GM12878 (cell line): ENCODE data around the gene COL5A1. TPM values are rescaled to one million over a fixed set of nuclear protein-coding genes. Genes with fewer than 3 reads are reported as not detected.

Source experiments
- ATAC-seq: fragments of 200-7000 bp; cut with Tn5 transposase; 3 replicates; pipeline ENCODE4 v1.9.1; 2020; ENCODE audit warnings: mild to moderate bottlenecking, moderate library complexity
- BruUV-seq: library from RNA; stranded (reverse); fragments of 400-500 nt; replicated peaks from 2 replicates; lab custom pipeline; 2021; lab: Mats Ljungman, UMichigan
- CTCF ChIA-PET: fragments of 300-600 bp; sonication (Branson Sonifier 250); formaldehyde crosslinking; extraction: SDS; loops from one replicate; lab custom pipeline; 2021; ENCODE audit warnings: inconsistent platforms; lab: Yijun Ruan, JAX
- POLR2A ChIA-PET: fragments of 350-600 bp; formaldehyde crosslinking; extraction: SDS; loops from one replicate; lab custom pipeline; 2021; ENCODE audit warnings: inconsistent platforms; lab: Charles Lee
- RAD21 ChIA-PET: fragments of 300-600 bp; sonication (Branson Sonifier 250); formaldehyde crosslinking; loops from one replicate; lab custom pipeline; 2023; ENCODE audit warnings: antibody characterized with exemption; ENCODE audit not compliant: unreplicated experiment; lab: Charles Lee
- SMC1A ChIA-PET: fragments of 300-600 bp; sonication (Branson Sonifier 250); formaldehyde crosslinking; loops from one replicate; lab custom pipeline; 2023; ENCODE audit not compliant: unreplicated experiment, uncharacterized antibody; lab: Charles Lee
- DNase-seq: peaks from one replicate; pipeline ENCODE4 v3.0.0-alpha.2; 2011; ENCODE audit warnings: low read depth, low spot score
- FAIRE-seq: peaks from 3 replicates; lab custom pipeline; 2011; peaks lifted over from hg19 to GRCh38; lab: Jason Lieb, UNC
- H2AFZ ChIP-seq: 2 replicates; pipeline ENCODE4 v1.6.0; 2011; ENCODE audit warnings: low read depth, low read length, control low read depth; ENCODE audit not compliant: control insufficient read depth
- H3K27ac ChIP-seq: 2 replicates; pipeline ENCODE4 v1.5.1; 2011; ENCODE audit warnings: control low read depth; ENCODE audit not compliant: control insufficient read depth, insufficient read depth
- H3K27me3 ChIP-seq, 2 experiments: replicated peaks in 1 of 2; 2 replicates each; pipeline versions ENCODE4 v1.6.0 to v1.6.1; 2011; ENCODE audit warnings: low read length in 1 of 2; ENCODE audit not compliant: control insufficient read depth in 2 of 2, insufficient read depth in 2 of 2
- H3K36me3 ChIP-seq, 2 experiments: 2 replicates each; pipeline ENCODE4 v1.5.1; 2011; ENCODE audit warnings: low read length in 1 of 2; ENCODE audit not compliant: control insufficient read depth in 2 of 2, insufficient read depth in 2 of 2
- H3K4me1 ChIP-seq: 2 replicates; pipeline ENCODE4 v1.6.1; 2011; ENCODE audit warnings: mild to moderate bottlenecking, low read length, moderate library complexity, mixed read lengths; ENCODE audit not compliant: control insufficient read depth, insufficient read depth
- H3K4me2 ChIP-seq: 2 replicates; pipeline ENCODE4 v1.6.0; 2011; ENCODE audit warnings: control low read depth; ENCODE audit not compliant: control insufficient read depth, insufficient read depth
- H3K4me3 ChIP-seq: fragments of 200-600 bp; sonication (generic); 2 replicates; pipeline ENCODE4 v1.5.1; 2016
- H3K79me2 ChIP-seq: 2 replicates; pipeline ENCODE4 v1.6.0; 2011; ENCODE audit warnings: low read length; ENCODE audit not compliant: control insufficient read depth, insufficient read depth
- H3K9ac ChIP-seq: 2 replicates; pipeline ENCODE4 v1.8.0; 2011; ENCODE audit warnings: low read length, control low read depth, mixed read lengths; ENCODE audit not compliant: control insufficient read depth, insufficient read depth
- H3K9me3 ChIP-seq: replicated peaks from 3 replicates; pipeline ENCODE4 v1.5.1; 2011; ENCODE audit warnings: mild to moderate bottlenecking, low read length; ENCODE audit not compliant: control insufficient read depth, insufficient read depth
- H4K20me1 ChIP-seq: 2 replicates; pipeline ENCODE4 v1.6.0; 2011; ENCODE audit not compliant: control insufficient read depth, insufficient read depth
- CBFB ChIP-seq: IDR thresholded peaks from 2 replicates; pipeline ENCODE4 v1.6.1; 2016; ENCODE audit warnings: antibody characterized with exemption, low read depth
- LARP7 ChIP-seq: fragments of 450-650 bp; IDR thresholded peaks from 2 replicates; pipeline ENCODE4 v1.6.1; 2017; ENCODE audit warnings: mild to moderate bottlenecking
- MYB ChIP-seq: fragments of 150-350 bp; IDR thresholded peaks from 2 replicates; pipeline ENCODE4 v1.6.1; 2014; ENCODE audit warnings: mild to moderate bottlenecking, low read depth, low read length, borderline replicate concordance
- NFXL1 ChIP-seq: fragments of 450-650 bp; IDR thresholded peaks from 2 replicates; pipeline ENCODE4 v1.6.1; 2017; ENCODE audit warnings: antibody characterized with exemption, mild to moderate bottlenecking, borderline replicate concordance
- NFYA ChIP-seq: IDR thresholded peaks from 2 replicates; pipeline ENCODE4 v1.6.1; 2011; ENCODE audit warnings: low read depth, mild to moderate bottlenecking, low read length, improper control_type of control experiment, borderline replicate concordance
- NR2C1 ChIP-seq: fragments of 450-650 bp; IDR thresholded peaks from 2 replicates; pipeline ENCODE4 v1.6.1; 2017; ENCODE audit warnings: antibody characterized with exemption, mild to moderate bottlenecking, moderate library complexity
- PAX8 ChIP-seq: fragments of 450-650 bp; IDR thresholded peaks from 2 replicates; pipeline ENCODE4 v1.6.1; 2017; ENCODE audit warnings: mild to moderate bottlenecking, moderate library complexity
- TBL1XR1 ChIP-seq: IDR thresholded peaks from 2 replicates; pipeline ENCODE4 v1.6.1; 2012; ENCODE audit warnings: low read depth, low read length, improper control_type of control experiment
- ZBED1 ChIP-seq: IDR thresholded peaks from 2 replicates; pipeline ENCODE4 v1.6.1; 2016; ENCODE audit warnings: borderline replicate concordance
- WGBS: methylation state at CpG from one replicate; pipeline ENCODE4 v1.1.6; 2016; ENCODE audit warnings: low lambda C conversion rate; ENCODE audit not compliant: insufficient replicate concordance, insufficient coverage; ENCODE audit errors: missing lambda C conversion rate; 5-methylcytosine and 5-hydroxymethylcytosine counted together
- in situ Hi-C: fragments of 300-500 bp; cut with MboI; formaldehyde crosslinking; loops from 9 replicates; pipeline ENCODE4 v1.14.3; 2018; ENCODE audit warnings: mixed read lengths
- intact Hi-C: fragments of 100-400 bp; cut with micrococcal nuclease; formaldehyde crosslinking; loops from one replicate; pipeline ENCODE4 v1.14.2; 2022; ENCODE audit not compliant: unreplicated experiment
- polyA plus RNA-seq, 11 experiments: library from polyadenylated mRNA; depleted of rRNA in 4 of 11; unstranded in 6 of 11; stranded (reverse) in 5 of 11; fragments of >200 nt; fragmentation: Nextera tagmentation in 4 of 11; fragmentation: Illumina TruSeq in 1 of 11; extraction: Ambion mirVana in 4 of 11; extraction: Trizol in 1 of 11; gene quantifications; 1 replicate in 1 of 11; 2 replicates in 10 of 11; pipeline versions ENCODE4 v1.2.1 to v1.2.3, GENCODE V29; 2011 to 2016; ENCODE audit warnings: inconsistent platforms in 2 of 11, missing spikeins in 2 of 11, low read depth in 1 of 11
- total RNA-seq, 4 experiments: library from RNA; depleted of rRNA in 3 of 4; stranded (reverse); fragments of >200 nt in 3 of 4; fragmentation: Illumina TruSeq in 1 of 4; extraction: Trizol in 1 of 4; gene quantifications; 2 replicates each; pipeline versions ENCODE4 v1.2.1 to v1.2.3, GENCODE V29; 2013 to 2021
- TF ChIP-seq, protein P1 (sequence below): fragments of 450-650 bp; IDR thresholded peaks from 2 replicates; pipeline ENCODE4 v1.6.1; 2016; ENCODE audit warnings: mild to moderate bottlenecking, moderate library complexity, borderline replicate concordance

The COL5A1 gene
- total and polyA plus RNA-seq, 10 of the 15 experiments (the other 5 are each of a cell fraction or from before 2014, with no cell fraction given), result under 0.01 to 0.15 (median 0.13) TPM; not detected in 4

DNA sequence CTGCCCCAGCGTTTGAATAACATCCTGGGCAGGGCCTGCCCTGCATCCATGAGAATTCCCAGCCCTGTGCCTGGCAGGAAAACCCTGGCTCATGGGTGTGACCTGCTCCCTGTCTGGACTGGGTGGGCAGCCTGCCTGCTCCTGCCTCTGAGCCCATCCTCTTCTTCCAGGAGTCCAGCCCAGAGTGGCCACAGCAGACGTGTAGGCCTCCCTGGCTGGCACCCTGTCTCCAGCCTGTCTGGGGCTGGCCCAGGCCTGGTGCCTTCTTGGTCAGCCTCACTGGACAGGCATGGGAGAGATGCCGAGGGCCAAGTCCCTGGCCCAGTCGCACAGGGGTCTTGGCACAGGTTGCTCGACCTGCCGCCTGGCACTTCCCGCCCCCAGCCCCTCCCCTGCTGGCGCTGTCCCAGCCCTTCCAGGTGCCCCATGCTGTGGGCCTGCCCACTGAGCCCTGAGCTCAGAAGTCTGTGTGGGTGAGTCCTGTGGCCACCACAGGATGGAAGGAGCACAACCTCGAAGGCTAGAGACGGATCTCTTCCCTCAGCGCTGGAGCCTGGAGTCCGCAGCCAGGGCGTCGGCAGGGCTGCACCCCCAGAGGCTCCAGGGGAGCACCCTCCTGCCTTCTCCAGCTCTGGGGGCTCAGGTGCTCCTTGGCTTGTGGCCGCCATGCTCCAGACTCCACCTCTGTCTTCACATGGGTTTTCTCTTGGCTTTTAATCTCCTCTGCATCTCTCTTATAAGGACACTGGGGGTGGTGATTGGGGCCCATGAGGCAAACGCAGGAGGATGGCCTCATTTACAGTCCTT, 11.8 kb upstream of the COL5A1 start:
- intact Hi-C loops, result no loop called here
- H3K27ac ChIP-seq, result no peak overlapping the region
- no peak overlapping the region for H2AFZ ChIP-seq
- no peaks in the 10 kb centered on the region for H3K36me3 ChIP-seq
- H3K27me3 ChIP-seq, result no peaks in the 10 kb centered on the region; a peak in 1 of 4 replicates
- ChIA-PET RAD21 (no interaction called here), POLR2A (no interaction called here), CTCF (no interaction called here), SMC1A (no interaction called here)
- FAIRE-seq (no peak), ATAC-seq (no peak), DNase-seq (no peak)
- WGBS, result 50% methylated on average over 16 of the region's 16 CpGs
- no peak overlapping the region for H3K4me3 ChIP-seq
- H3K9ac ChIP-seq, result no peak overlapping the region
- BruUV-seq, result no TSS peak
- no peaks in the 10 kb centered on the region for H4K20me1 ChIP-seq
- in situ Hi-C loops, result no loop called here
- no peaks in the 10 kb centered on the region for H3K9me3 ChIP-seq
- H3K4me2 ChIP-seq, result no peak overlapping the region
- no peaks in the 10 kb centered on the region for H3K4me1 ChIP-seq
- no peaks in the 10 kb centered on the region for H3K79me2 ChIP-seq
- TF ChIP-seq TBL1XR1 (no peak), NFYA (no peak), MYB (no peak), ZBED1 (no peak), NFXL1 (no peak), NR2C1 (no peak)

DNA sequence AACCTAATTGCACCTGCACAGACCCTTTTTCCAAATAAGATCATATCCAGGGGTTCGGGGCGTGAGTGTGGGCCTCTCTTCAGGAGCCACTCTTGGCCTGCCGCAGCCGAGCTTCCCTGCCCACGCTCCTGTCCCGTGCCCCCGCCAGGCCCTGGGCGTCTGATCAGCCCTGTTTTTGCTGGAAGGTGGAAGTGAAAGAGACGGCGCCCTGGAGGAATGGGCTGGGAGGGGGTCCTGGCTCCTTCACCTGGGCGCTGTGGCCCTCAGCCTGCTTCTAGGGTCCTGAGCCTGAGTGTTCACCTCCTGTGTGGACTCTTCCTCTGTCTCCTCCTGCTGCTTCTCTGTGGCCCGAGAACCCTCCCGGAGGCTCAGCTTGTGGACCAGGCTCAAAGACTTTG, 11.2 kb upstream of the COL5A1 start:
- no peaks in the 10 kb centered on the region for H4K20me1 ChIP-seq
- RAD21 ChIA-PET, result no interaction called here
- POLR2A ChIA-PET, result no interaction called here
- H3K4me3 ChIP-seq, result no peak overlapping the region
- H2AFZ ChIP-seq, result no peak overlapping the region
- no peaks in the 10 kb centered on the region for H3K36me3 ChIP-seq
- BruUV-seq, result no TSS peak
- H3K79me2 ChIP-seq, result no peaks in the 10 kb centered on the region
- CTCF ChIA-PET, result no interaction called here
- no peaks in the 10 kb centered on the region for H3K9me3 ChIP-seq
- H3K27ac ChIP-seq, result no peak overlapping the region
- in situ Hi-C loops, result no loop called here
- FAIRE-seq (no peak), DNase-seq (no peak), ATAC-seq (no peak)
- no peaks in the 10 kb centered on the region; a peak in 1 of 4 replicates for H3K27me3 ChIP-seq
- H3K9ac ChIP-seq, result no peak overlapping the region
- intact Hi-C loops, result no loop called here
- SMC1A ChIA-PET, result no interaction called here
- no peak overlapping the region for H3K4me2 ChIP-seq
- H3K4me1 ChIP-seq, result no peaks in the 10 kb centered on the region
- 48% methylated on average over 13 of the region's 13 CpGs for WGBS
- TF ChIP-seq CBFB (no peak), LARP7 (no peak), PAX8 (no peak)
- TF ChIP-seq, protein P1, sequence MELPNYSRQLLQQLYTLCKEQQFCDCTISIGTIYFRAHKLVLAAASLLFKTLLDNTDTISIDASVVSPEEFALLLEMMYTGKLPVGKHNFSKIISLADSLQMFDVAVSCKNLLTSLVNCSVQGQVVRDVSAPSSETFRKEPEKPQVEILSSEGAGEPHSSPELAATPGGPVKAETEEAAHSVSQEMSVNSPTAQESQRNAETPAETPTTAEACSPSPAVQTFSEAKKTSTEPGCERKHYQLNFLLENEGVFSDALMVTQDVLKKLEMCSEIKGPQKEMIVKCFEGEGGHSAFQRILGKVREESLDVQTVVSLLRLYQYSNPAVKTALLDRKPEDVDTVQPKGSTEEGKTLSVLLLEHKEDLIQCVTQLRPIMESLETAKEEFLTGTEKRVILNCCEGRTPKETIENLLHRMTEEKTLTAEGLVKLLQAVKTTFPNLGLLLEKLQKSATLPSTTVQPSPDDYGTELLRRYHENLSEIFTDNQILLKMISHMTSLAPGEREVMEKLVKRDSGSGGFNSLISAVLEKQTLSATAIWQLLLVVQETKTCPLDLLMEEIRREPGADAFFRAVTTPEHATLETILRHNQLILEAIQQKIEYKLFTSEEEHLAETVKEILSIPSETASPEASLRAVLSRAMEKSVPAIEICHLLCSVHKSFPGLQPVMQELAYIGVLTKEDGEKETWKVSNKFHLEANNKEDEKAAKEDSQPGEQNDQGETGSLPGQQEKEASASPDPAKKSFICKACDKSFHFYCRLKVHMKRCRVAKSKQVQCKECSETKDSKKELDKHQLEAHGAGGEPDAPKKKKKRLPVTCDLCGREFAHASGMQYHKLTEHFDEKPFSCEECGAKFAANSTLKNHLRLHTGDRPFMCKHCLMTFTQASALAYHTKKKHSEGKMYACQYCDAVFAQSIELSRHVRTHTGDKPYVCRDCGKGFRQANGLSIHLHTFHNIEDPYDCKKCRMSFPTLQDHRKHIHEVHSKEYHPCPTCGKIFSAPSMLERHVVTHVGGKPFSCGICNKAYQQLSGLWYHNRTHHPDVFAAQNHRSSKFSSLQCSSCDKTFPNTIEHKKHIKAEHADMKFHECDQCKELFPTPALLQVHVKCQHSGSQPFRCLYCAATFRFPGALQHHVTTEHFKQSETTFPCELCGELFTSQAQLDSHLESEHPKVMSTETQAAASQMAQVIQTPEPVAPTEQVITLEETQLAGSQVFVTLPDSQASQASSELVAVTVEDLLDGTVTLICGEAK, result no peak
